Panc1 (cell line): ENCODE measurements around the gene BCAS3.

Experiments
- CTCF ChIP-seq: fragments of 450-650 bp; IDR thresholded peaks from 2 replicates; pipeline ENCODE4 v1.5.1; 2017; ENCODE audit warnings: mild to moderate bottlenecking
- POLR2AphosphoS5 ChIP-seq: IDR thresholded peaks from 2 replicates; pipeline ENCODE4 v1.6.1; 2012; ENCODE audit warnings: mild to moderate bottlenecking, low read depth, low read length, moderate library complexity
- REST ChIP-seq, 2 experiments: IDR thresholded peaks; 2 replicates each; pipeline ENCODE4 v1.6.1; 2011 to 2012; ENCODE audit warnings: low read depth in 2 of 2, control low read depth in 1 of 2, low read length in 1 of 2, mild to moderate bottlenecking in 1 of 2, moderate library complexity in 1 of 2; ENCODE audit not compliant: insufficient read depth in 1 of 2
- SIN3A ChIP-seq: IDR thresholded peaks from 2 replicates; pipeline ENCODE4 v1.6.1; 2012; ENCODE audit warnings: low read depth, mild to moderate bottlenecking, low read length, moderate library complexity, borderline replicate concordance; ENCODE audit not compliant: insufficient read depth
- TCF7L2 ChIP-seq: IDR thresholded peaks from 2 replicates; pipeline ENCODE4 v1.6.1; 2011; ENCODE audit warnings: mild to moderate bottlenecking, low read depth, low read length, inconsistent platforms

GRCh38 chr17:61122326-61122913, 444.8 kb downstream of the BCAS3 start:
- TF ChIP-seq CTCF (no peak), POLR2AphosphoS5 (no peak), REST (IDR thresholded peaks at IDR 0.05; ENCODE audit: insufficient read depth in 1 of 2, low read depth in 2 of 2, low read length in 1 of 2) (no peak), TCF7L2 (no peak), SIN3A (no peak)
